Activated CD8-positive, alpha-beta memory T cell treated with anti-CD3 and anti-CD28 coated beads, Interleukin-2, amount 10 ng/mL, durations not matched to agents 7 days and 5 days (primary cell): ENCODE results near the gene HBM. TPM values are rescaled to one million over a fixed set of nuclear protein-coding genes. Genes with fewer than 3 reads are reported as not detected.

ENCODE experiments used
- total RNA-seq, 2 experiments: library from RNA; stranded (reverse); gene quantifications; one replicate each; pipeline ENCODE4 v1.2.3, GENCODE V29; 2021

HBM gene
- total RNA-seq, 2 experiments from 2014 or later: not detected

Other genes with a start within 250 kb of the HBM start
- 10 to 100 TPM; 40.4 to 53.1 TPM for gene POLR3K, start 112.4 kb upstream of the HBM start, total RNA-seq
- 10 to 100 TPM; 86.6 to 90.8 TPM for gene SNRNP25, start 112.2 kb upstream of the HBM start, total RNA-seq
- under 1 TPM; 0.23 to 0.33 TPM for gene RHBDF1, start 93.3 kb upstream of the HBM start, total RNA-seq
- 10 to 100 TPM; 60.2 to 60.6 TPM for gene MPG, start 87.8 kb upstream of the HBM start, total RNA-seq
- 10 to 100 TPM; 33.7 to 34.6 TPM for gene NPRL3, start 27.3 kb upstream of the HBM start, total RNA-seq
- gene HBZ, start 13.3 kb upstream of the HBM start, total RNA-seq: not detected
- gene HBA2, start 6.9 kb downstream of the HBM start, total RNA-seq: not detected
- not detected for gene HBA1, start 10.7 kb downstream of the HBM start, total RNA-seq
- not detected for gene HBQ1, start 14.5 kb downstream of the HBM start, total RNA-seq
- gene LUC7L, start 63.5 kb downstream of the HBM start, total RNA-seq: 10 to 100 TPM; 60.0 to 65.3 TPM
- gene FAM234A, start 68.8 kb downstream of the HBM start, total RNA-seq: 10 to 100 TPM in 1 of 2 experiments, 1 to 10 TPM in 1; 9.1 to 10.1 TPM
- gene RGS11, start 110.0 kb downstream of the HBM start, total RNA-seq: not detected
- gene ARHGDIG, start 114.6 kb downstream of the HBM start, total RNA-seq: not detected
- not detected for gene PDIA2, start 117.2 kb downstream of the HBM start, total RNA-seq
- gene AXIN1, start 186.7 kb downstream of the HBM start, total RNA-seq: 10 to 100 TPM; 22.3 to 25.7 TPM
- gene MRPL28, start 204.6 kb downstream of the HBM start, total RNA-seq: 10 to 100 TPM; 89.0 to 90.7 TPM
- 10 to 100 TPM; 46.6 to 50.4 TPM for gene PGAP6, start 216.0 kb downstream of the HBM start, total RNA-seq
- 1 to 10 TPM; 6.7 to 7.0 TPM for gene NME4, start 231.2 kb downstream of the HBM start, total RNA-seq
- 1 to 10 TPM; 5.9 to 6.3 TPM for gene DECR2, start 235.9 kb downstream of the HBM start, total RNA-seq